ENCODE results near the gene ARHGEF19.

- TF ChIP-seq CTCF (IDR thresholded peaks at IDR 0.05; ENCODE audit: poor library complexity): no peak
- TF ChIP-seq EZH2 (IDR thresholded peaks at IDR 0.05; ENCODE audit: borderline replicate concordance): no peak
- TF ChIP-seq EZH2phosphoT487 (IDR thresholded peaks at IDR 0.05; ENCODE audit: low read depth, severe bottlenecking, unreplicated experiment): no peak
These were observed 36.4 kb upstream of the ARHGEF19 start for GRCh38 chr1:16248603-16249516.
